ENCODE measurements around the gene NID1.

The NID1 gene

DNA sequence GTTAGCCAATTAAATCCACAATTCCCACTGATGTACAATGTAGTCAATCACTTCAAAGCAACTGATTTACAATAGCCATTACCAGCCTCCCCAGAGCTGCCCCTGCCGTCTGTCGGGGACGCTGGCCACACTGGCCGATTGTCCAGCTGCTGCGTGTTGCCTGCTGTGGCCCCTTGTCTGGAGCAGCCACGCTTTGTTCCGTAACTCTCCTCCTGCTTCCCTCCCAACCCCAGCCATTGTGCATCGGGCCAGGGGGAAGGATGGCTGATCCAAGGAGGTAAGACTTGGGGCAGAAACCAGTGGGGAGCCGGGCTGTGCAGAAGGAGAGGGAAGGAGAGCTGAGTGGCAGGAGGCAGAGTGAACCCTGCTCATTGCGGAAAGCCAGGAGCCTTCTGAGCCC, 114.6 kb downstream of the NID1 start:
- no peak for DNase-seq (ENCODE audit: low read depth)
- no peak overlapping the region for H3K4me3 ChIP-seq (ENCODE audit: low read depth, low read length)
- TF ChIP-seq, protein P1, sequence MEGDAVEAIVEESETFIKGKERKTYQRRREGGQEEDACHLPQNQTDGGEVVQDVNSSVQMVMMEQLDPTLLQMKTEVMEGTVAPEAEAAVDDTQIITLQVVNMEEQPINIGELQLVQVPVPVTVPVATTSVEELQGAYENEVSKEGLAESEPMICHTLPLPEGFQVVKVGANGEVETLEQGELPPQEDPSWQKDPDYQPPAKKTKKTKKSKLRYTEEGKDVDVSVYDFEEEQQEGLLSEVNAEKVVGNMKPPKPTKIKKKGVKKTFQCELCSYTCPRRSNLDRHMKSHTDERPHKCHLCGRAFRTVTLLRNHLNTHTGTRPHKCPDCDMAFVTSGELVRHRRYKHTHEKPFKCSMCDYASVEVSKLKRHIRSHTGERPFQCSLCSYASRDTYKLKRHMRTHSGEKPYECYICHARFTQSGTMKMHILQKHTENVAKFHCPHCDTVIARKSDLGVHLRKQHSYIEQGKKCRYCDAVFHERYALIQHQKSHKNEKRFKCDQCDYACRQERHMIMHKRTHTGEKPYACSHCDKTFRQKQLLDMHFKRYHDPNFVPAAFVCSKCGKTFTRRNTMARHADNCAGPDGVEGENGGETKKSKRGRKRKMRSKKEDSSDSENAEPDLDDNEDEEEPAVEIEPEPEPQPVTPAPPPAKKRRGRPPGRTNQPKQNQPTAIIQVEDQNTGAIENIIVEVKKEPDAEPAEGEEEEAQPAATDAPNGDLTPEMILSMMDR (IDR thresholded peaks at IDR 0.05; ENCODE audit: insufficient read depth, low read depth, low read length, missing control alignments) = no peak

DNA sequence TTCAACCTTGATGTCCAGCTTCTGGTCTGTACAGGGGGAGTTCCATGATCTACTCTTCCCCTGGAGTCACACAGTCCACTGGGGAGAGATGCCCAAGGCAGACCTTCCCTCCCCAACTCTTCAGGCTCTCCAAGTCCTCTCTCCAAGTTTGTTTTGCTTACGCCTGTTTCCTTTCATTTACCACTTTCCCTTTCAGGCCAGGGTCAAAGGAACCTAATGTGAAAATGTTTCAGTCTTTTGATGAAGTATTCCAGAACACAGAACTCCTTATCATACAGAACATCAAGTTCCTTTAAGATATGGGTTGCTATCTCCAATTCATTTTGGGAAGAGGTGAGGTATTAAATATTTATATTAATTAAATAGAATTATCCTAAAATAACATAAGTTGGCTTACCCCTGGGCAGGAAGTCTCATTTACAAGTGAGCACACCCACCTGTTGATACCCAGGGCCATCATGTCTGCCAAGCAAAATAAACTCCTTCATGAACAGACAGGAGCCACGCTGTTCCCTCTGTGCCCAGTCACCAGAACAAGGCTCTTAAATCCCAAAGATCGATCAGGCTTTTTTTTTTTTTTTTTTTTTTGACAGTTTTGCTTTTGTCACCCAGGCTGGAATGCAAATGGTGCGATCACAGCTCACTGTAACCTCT, 116.0 kb downstream of the NID1 start:
- no peak for DNase-seq (ENCODE audit: low read depth)
- TF ChIP-seq, protein P1 (IDR thresholded peaks at IDR 0.05; ENCODE audit: insufficient read depth, low read depth, low read length, missing control alignments) = no peak
- no peak overlapping the region for H3K4me3 ChIP-seq (ENCODE audit: low read depth, low read length)

DNA sequence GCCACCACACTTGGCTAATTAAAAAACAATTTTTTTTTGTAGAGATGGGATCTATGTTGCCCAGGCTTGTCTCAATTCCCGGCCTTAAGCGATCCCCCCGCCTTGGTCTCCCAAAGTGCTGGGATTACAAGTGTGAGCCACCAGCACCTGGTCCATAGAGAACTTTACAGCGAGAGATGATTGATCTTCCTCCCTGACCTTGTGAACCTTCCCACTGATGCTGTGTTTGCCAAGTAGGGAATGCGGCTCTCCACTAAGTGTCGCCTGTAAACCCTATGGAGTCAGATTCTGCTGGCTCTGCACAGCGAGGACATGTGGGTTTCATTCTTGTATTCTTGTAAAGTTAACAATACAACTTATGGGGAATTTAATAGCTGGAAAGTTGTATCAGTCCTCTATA, 116.9 kb downstream of the NID1 start:
- TF ChIP-seq, protein P1 (IDR thresholded peaks at IDR 0.05; ENCODE audit: insufficient read depth, low read depth, low read length, missing control alignments) = no peak
- DNase-seq (ENCODE audit: low read depth) = no peak
- H3K4me3 ChIP-seq (ENCODE audit: low read depth, low read length) = no peak overlapping the region

DNA sequence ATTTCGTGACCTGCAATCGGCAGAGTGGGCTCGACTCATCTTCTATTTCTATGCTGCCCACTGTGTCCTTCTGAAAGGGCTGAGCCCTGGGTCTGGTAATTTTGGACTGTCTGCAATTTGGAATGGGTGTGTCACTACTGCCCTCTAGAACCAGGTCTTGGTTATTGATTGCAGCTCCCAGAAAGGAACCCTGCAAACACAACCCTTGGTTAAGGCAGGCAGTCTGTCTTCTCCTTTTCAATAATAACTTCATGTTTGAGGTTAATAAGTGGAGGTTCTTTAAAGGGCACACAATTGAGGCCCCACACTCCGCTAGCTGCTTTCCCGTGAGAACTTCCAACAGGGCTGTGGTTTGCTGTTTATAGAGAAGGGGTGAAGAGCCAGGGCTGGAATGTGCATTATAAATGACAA, 118.3 kb downstream of the NID1 start:
- H3K4me3 ChIP-seq (ENCODE audit: low read depth, low read length) = no peak overlapping the region
- peak; percentile 48 for DNase-seq (ENCODE audit: low read depth)
- TF ChIP-seq, protein P1 (IDR thresholded peaks at IDR 0.05; ENCODE audit: insufficient read depth, low read depth, low read length, missing control alignments) = peak; percentile 44

DNA sequence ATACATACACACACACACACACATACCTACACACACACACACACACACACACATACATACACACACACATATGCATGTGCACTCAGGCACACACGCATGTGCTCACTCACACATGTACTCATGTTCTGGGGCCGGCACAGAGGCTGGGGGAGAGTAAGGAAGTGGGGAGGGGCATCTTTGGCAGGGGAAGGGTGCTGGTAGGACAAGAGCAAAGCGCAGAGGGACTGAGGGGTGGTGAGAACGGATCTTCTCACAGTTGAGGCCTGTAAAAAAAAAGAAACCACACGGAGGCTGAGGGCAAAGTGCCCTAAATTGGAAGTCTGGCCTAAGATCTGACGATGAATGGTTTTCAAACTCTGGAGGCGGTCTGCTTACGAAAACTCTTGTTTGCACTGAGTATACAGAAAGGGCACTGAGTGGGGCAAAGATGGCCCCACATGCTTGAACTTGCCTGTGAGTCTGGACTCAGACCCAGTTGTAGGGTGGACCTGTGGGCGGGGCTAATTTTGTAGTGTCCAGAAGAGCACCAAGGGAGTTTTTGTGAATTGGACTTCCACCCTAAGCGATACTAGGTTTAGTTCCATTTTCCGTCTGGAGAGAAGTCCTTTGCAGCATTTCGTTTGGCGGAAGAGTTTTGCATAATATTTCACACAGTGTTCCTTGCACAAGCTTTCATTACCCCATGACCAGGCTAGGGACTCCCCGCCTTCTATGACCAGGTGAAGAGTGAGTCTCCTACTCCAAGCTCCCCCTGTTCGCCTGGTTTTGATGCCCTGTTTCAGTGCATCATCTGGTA, 118.9 kb downstream of the NID1 start:
- TF ChIP-seq, protein P1 (IDR thresholded peaks at IDR 0.05; ENCODE audit: insufficient read depth, low read depth, low read length, missing control alignments) = no peak
- H3K4me3 ChIP-seq (ENCODE audit: low read depth, low read length) = no peak overlapping the region
- DNase-seq (ENCODE audit: low read depth) = peak; percentile 51

DNA sequence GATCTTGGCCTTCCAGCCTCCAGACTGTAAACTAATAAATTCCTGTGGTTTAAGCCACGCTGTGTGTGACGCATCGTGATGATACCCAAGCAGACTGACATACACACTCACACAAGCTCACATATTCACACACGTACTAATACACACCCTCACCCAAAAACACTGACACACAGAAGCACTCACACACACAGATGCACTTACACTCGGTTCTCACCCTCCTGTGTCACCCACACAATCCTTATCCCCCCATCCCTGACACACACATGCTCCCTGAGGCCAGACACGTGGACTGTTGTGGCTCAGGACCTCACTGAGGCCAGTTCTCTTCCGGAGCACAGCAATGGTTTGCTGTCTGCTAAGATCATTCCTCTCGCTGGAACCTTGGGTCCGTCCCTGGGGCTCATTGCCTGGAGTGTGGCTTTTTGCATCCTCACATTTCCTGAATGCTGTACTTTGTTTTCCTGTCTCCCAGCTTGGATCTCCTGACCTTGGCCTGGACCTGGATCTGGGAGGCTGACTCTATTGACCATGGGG, 121.2 kb downstream of the NID1 start:
- no peak for DNase-seq (ENCODE audit: low read depth)
- TF ChIP-seq, protein P1 (IDR thresholded peaks at IDR 0.05; ENCODE audit: insufficient read depth, low read depth, low read length, missing control alignments) = no peak

More for the DNA sequence above, 121.2 kb downstream of the NID1 start:
- H3K4me3 ChIP-seq (ENCODE audit: low read depth, low read length) = no peak overlapping the region

All from GM12865 (cell line).